Cardiac fibroblast (primary cell): Measurements from ENCODE around the gene HOXA4.

Source experiments
- DNase-seq, 2 donors: peaks; one replicate each; pipeline versions ENCODE4 v3.0.0 to v3.0.0-alpha.2; 2010; ENCODE audit warnings: low read depth in 2 of 2
- H3K4me3 ChIP-seq, 2 donors: replicated peaks in 1 of 2; 1 replicate in 1 of 2; 2 replicates in 1 of 2; pipeline ENCODE4 v1.5.1; 2011; ENCODE audit warnings: low read depth in 2 of 2, low read length in 2 of 2, mild to moderate bottlenecking in 2 of 2, moderate library complexity in 1 of 2
- TF ChIP-seq, protein P1 (sequence below): IDR thresholded peaks from one replicate; pipeline ENCODE4 v1.5.1; 2011; ENCODE audit warnings: low read depth, mild to moderate bottlenecking, low read length, inconsistent platforms

Gene HOXA4

DNA sequence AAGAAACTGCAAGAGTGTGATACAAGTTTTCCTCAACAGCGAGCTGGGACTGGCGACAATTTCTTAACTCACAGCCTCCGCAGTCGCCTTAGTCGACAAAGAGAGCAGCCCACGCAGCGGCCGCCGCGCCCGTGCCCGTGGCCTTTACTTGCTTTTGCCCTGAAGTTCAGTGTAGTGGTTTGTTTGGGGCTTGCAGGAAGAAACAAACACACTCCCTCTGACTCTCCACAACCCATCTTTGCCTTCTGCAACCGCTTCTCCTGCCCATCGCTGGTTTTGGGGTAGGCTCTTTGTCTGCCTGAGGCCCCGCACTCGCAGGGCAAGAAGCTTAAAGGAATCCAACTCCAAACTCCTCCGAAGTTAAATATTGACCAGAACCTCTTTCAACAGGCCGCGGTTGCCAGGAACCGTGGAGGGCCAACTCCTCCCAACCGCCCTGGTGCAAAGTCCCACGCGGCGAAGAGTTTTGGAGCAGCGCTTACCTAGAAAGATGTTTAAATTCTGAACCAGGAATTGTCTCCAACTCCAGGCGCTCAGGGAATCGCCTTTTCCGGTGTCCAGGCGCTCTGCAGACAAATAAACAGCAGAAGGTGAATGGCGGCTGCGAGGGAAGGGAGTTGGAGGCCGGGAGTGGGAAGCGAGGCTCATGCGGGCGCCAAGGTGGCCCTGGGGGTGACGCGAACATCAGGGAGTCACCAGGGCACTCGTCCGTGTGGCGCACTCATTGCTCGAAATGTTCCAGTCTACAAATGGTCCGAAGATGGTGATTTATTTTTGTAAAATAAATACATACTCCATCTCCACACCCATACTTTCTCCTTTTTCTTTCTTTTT lies 8.3 kb downstream of the HOXA4 start:
- TF ChIP-seq, protein P1, sequence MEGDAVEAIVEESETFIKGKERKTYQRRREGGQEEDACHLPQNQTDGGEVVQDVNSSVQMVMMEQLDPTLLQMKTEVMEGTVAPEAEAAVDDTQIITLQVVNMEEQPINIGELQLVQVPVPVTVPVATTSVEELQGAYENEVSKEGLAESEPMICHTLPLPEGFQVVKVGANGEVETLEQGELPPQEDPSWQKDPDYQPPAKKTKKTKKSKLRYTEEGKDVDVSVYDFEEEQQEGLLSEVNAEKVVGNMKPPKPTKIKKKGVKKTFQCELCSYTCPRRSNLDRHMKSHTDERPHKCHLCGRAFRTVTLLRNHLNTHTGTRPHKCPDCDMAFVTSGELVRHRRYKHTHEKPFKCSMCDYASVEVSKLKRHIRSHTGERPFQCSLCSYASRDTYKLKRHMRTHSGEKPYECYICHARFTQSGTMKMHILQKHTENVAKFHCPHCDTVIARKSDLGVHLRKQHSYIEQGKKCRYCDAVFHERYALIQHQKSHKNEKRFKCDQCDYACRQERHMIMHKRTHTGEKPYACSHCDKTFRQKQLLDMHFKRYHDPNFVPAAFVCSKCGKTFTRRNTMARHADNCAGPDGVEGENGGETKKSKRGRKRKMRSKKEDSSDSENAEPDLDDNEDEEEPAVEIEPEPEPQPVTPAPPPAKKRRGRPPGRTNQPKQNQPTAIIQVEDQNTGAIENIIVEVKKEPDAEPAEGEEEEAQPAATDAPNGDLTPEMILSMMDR = no peak
- DNase-seq = no peak
- H3K4me3 ChIP-seq = no peak overlapping the region

DNA sequence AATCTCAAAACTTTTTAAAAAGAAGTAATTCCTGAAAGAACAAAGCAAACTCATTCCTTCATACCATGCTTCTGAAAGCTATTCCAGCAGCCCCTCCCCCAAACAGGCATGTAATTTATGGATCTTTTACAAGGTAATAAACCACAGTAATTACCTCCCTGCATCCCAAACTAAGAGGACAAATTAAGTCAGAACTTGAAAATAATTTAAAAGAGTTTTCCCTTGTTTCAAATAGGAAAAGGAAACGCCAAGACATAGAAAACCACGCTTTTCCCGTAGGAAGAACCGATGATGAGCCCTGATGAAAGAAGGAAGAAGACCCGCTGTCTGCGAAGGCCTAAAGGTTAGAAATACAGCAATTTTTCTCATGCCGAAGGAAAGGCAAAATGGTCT lies 8.9 kb downstream of the HOXA4 start:
- H3K4me3 ChIP-seq = no peak overlapping the region
- TF ChIP-seq, protein P1 = no peak
- DNase-seq = no peak

DNA sequence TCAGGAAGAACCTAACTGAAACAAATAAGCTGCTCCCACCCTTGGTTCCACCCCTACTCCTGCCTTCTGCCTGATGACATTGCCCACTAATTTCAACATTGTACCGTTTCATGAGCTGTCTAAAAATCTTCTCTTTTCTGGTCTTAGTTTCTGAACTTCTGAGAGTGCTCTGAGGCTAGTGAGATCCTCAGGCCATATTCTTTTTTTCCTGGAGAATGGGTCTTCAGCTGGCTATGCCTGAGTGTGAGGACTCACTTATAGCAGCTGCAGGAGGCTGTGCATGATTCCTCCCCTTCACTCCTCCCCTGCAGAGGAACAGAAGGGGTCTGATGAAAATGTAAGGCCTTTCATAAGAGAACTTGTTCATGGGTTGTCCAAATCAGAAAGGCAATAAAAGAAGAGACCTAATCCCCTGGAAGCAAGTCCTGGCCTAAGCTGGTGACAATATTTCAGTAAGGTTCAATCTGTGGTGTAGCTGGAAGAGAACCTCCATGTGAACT lies 11.1 kb downstream of the HOXA4 start:
- TF ChIP-seq, protein P1 = no peak
- no peak for DNase-seq
- no peak overlapping the region for H3K4me3 ChIP-seq

DNA sequence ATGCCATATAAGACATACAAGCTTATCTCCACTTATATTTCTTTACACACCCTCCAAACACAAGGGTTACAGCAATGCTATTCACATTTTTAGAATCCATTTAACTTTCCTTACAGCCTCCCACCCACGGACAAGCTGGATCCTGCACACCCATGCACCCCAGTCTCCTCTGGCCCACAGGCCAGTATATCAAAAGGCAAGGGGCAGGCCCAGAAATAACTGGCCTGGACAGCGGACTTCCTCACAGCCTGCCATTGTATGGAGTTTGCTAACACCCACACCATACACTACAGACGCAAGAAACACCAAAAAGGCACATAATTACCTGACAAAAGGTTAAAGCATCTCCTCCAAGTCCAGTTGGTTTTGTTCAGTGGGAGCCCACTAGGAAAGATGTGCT lies 12.0 kb downstream of the HOXA4 start:
- H3K4me3 ChIP-seq = no peak overlapping the region
- no peak for DNase-seq
- TF ChIP-seq, protein P1 = no peak

DNA sequence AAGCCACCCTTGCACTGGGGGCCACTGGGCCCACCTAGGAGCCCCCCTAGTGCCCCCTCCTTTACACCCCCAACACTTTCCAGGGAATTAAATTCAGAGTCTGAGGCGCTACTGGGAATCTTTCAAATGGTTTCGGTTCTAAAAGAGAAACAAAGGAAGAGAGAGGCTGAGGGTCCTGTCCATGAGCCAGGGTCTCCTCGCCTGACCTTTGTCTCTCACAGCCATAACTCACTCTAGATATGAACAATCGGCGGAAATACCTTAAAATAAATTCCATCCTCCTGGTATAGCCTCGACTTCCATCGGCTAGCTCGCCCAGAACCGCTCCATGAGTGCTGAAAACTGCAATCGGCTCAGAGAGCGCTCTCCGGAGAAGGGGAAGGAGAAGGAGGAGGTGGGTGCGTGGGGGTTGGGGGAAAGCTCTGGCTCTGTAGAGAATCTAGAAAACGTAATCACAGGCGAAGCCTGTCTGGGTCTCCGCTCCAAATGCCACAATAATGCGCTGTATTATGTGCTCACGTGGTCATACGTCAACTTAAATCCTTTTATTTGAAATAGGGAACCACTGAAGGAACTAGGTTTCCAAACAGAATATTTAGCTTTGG lies 12.6 kb downstream of the HOXA4 start:
- no peak overlapping the region for H3K4me3 ChIP-seq
- no peak for DNase-seq
- TF ChIP-seq, protein P1 = no peak

DNA sequence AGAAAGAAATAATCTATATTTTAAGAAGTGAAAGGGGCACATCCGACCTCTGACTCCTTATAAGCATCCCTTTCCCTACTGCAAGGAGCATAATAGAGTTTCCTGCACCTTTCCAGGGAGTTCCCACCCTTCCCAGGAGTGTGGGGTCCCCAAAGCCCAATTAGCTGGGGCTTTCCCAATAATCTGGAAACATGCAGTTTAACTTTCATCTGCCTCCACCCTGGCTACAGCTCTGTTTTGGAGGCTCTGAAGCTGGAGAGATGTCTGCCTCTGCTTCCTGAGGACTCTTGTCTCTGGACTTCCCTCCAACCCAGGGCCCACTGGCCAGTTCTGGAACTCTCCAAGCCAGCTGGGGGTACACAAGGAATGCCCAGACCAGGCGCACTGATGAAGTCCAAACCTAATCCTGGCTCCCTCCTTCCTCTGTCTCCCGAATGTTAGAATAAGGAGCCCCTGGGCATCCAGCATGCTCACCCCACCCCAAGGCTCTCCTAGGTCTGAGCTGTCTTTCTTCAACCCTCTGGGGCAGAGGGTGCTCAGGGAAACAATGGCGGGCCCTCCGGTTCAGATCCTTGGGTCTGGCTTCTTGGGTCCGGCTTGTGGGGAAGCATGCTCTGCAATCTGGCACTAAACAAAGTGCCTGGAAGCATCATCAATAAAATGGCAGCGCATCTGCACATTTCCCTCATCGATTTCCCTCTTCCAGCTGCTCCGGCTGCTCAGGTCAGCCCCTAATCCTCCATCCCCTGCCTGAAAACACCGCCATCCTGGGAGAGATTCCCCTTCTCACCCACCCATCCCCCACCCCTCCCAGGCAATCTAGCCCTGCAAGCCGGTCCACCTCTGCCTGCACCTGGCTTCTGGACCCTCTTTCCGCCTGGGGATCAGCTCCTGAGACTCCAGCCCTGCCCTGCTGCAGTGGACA lies 13.3 kb downstream of the HOXA4 start:
- TF ChIP-seq, protein P1 = no peak

More for the DNA sequence above, 13.3 kb downstream of the HOXA4 start:
- no peak overlapping the region for H3K4me3 ChIP-seq
- no peak for DNase-seq
